GM19193 (cell line): ENCODE results near the gene RGS9.
A peak's percentile ranks its signal among the peaks of the same experiment; 100 is the strongest.

ENCODE experiments used
- POLR2A ChIP-seq: IDR thresholded peaks from 4 replicates; pipeline ENCODE4 v1.6.1; 2011; ENCODE audit not compliant: insufficient read depth, insufficient read length; ENCODE audit errors: extremely low read depth

The RGS9 gene

GRCh38 chr17:65137021-65137939 is at the start of gene RGS9:
Gene RGS9 (plus strand): TSS chr17:65137370. CDS start chr17:65137541, 171 bp downstream.
- no peak for TF ChIP-seq POLR2A

- no peak for TF ChIP-seq POLR2A
These were observed 48.4 kb upstream of the RGS9 start for GRCh38 chr17:65088621-65089360.

- TF ChIP-seq POLR2A: no peak
These were observed 44.9 kb upstream of the RGS9 start for GRCh38 chr17:65092262-65092661.

- no peak for TF ChIP-seq POLR2A
These were observed 43.2 kb upstream of the RGS9 start for GRCh38 chr17:65093930-65094329.

GRCh38 chr17:65095465-65095864 is 41.7 kb upstream of the RGS9 start:
- no peak for TF ChIP-seq POLR2A

- TF ChIP-seq POLR2A: no peak
These were observed 40.1 kb upstream of the RGS9 start for GRCh38 chr17:65097110-65097509.

GRCh38 chr17:65099475-65099874 is 37.7 kb upstream of the RGS9 start:
- TF ChIP-seq POLR2A: no peak

- peak; percentile 41 for TF ChIP-seq POLR2A
These were observed 37.2 kb upstream of the RGS9 start for GRCh38 chr17:65099941-65100315.

GRCh38 chr17:65100316-65101140 is 36.6 kb upstream of the RGS9 start:
- peak; percentile 45 for TF ChIP-seq POLR2A

- no peak for TF ChIP-seq POLR2A
These were observed 35.8 kb upstream of the RGS9 start for GRCh38 chr17:65101371-65101770.

- no peak for TF ChIP-seq POLR2A
These were observed 34.9 kb upstream of the RGS9 start for GRCh38 chr17:65102235-65102634.

- no peak for TF ChIP-seq POLR2A
These were observed 34.4 kb upstream of the RGS9 start for GRCh38 chr17:65102788-65103187.

- TF ChIP-seq POLR2A: no peak
These were observed 33.7 kb upstream of the RGS9 start for GRCh38 chr17:65103431-65103830.

GRCh38 chr17:65103896-65104295 is 33.3 kb upstream of the RGS9 start:
- TF ChIP-seq POLR2A: no peak

- TF ChIP-seq POLR2A: no peak
These were observed 32.6 kb upstream of the RGS9 start for GRCh38 chr17:65104541-65104940.
